ENCODE results near the gene HOPX.
"Not testable (repeated sequence)": the region's sequence is repeated elsewhere in the genome, so short reads cannot be mapped to it uniquely, and the experiment has no call there.

HOPX gene

GRCh38 chr4:56686537-56687231, 5.6 kb upstream of the HOPX start:
- DNase-seq = no peak

GRCh38 chr4:56684320-56685050, 3.4 kb upstream of the HOPX start:
- no peak for DNase-seq

- DNase-seq = no peak
Measured at GRCh38 chr4:56683455-56683854, 2.4 kb upstream of the HOPX start.

GRCh38 chr4:56681853-56682525, 893 bp upstream of the HOPX start:
- no peak for DNase-seq

GRCh38 chr4:56680266-56680665, 830 bp downstream of the HOPX start:
- DNase-seq = no peak

- no peak for DNase-seq
Measured at GRCh38 chr4:56677711-56678110, 3.4 kb downstream of the HOPX start.

GRCh38 chr4:56674984-56675383, 6.1 kb downstream of the HOPX start:
- DNase-seq = no peak

- DNase-seq = no peak
Measured at GRCh38 chr4:56671860-56672259, 9.2 kb downstream of the HOPX start.

GRCh38 chr4:56671373-56671772, 9.7 kb downstream of the HOPX start:
- no peak for DNase-seq

GRCh38 chr4:56668267-56668666, 12.8 kb downstream of the HOPX start:
- DNase-seq = no peak

GRCh38 chr4:56667396-56667795, 13.7 kb downstream of the HOPX start:
- DNase-seq = not testable (repeated sequence)

- no peak for DNase-seq
Measured at GRCh38 chr4:56666279-56666678, 14.8 kb downstream of the HOPX start.

GRCh38 chr4:56665781-56666180, 15.3 kb downstream of the HOPX start:
- DNase-seq = no peak

GRCh38 chr4:56662782-56663468, 18.2 kb downstream of the HOPX start:
- DNase-seq = no peak

- no peak for DNase-seq
Measured at GRCh38 chr4:56659946-56660345, 21.1 kb downstream of the HOPX start.

GRCh38 chr4:56658528-56658927, 22.6 kb downstream of the HOPX start:
- no peak for DNase-seq

GRCh38 chr4:56657818-56658217, 23.3 kb downstream of the HOPX start:
- no peak for DNase-seq

GRCh38 chr4:56657128-56657527, 24.0 kb downstream of the HOPX start:
- no peak for DNase-seq

GRCh38 chr4:56656346-56656643, 24.8 kb downstream of the HOPX start:
- no peak for DNase-seq

GRCh38 chr4:56655627-56656345, 25.3 kb downstream of the HOPX start:
- DNase-seq = no peak

- DNase-seq = no peak
Measured at GRCh38 chr4:56655209-56655626, 25.9 kb downstream of the HOPX start.

- DNase-seq = no peak
Measured at GRCh38 chr4:56654238-56654632, 26.9 kb downstream of the HOPX start.

All from NCI-H1092 (cell line).